ENCODE measurements around the gene CACNA1D.

CACNA1D gene

DNA sequence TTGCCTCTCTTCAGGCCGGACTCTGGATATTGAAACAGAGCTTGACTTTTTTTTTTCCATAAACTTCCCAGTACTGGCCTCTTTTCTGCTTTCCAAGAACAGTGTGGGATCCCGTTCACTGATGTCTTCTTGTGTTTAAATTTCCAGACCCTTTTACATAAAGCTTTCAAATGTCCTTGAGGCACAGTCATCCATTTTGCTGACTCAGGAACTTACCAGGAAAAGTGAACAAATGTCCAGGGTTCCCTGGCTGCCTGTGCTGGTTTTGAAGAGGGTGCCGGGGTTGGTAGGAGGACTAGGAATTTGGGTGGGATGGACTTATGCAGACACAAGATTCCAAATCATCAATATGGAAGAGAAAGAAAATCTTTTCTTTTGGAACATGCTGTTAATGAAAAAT is 283.7 kb downstream of the CACNA1D start:
- no peak for DNase-seq (ENCODE audit: low read depth in 2 of 2)

DNA sequence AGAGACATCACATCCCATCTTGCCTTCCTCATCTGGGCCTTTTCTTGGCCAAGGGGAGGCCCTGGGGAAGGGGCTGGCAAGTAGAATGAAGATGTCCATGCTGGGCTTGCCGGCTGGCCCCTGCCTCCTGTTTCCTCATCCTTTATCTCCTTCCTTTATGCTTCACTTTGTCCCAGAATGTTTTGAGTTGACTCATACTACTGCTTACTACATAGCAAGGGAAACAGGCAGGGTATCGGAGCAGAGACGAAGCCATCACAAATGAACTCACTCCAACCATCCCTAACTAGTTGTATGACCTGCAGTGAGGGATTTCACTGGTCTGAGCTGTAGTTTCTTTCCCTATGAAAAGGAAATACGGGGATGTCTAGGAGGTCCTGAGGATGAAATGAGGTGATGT is 285.8 kb downstream of the CACNA1D start:
- DNase-seq (ENCODE audit: low read depth in 2 of 2), result no peak

DNA sequence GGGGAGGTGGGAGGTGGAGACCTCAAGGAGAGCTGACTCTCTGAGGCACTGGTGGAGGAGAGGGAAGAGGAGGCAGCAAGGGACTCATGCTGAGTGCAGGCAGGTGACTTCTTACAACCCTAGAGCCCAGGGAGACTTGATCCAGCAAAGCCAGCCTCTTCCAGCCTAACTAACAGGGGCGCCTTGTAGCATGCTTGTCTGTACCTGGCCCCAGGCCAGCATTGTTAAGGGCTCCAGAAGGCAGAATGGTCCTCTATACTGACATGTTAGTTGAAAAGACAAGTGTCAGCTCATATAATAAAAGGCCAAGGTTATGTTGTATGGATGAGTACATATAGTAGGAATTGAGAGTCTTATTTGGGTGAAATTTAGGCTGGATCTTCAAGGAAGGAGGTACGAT is 286.4 kb downstream of the CACNA1D start:
- no peak for DNase-seq (ENCODE audit: low read depth in 2 of 2)

DNA sequence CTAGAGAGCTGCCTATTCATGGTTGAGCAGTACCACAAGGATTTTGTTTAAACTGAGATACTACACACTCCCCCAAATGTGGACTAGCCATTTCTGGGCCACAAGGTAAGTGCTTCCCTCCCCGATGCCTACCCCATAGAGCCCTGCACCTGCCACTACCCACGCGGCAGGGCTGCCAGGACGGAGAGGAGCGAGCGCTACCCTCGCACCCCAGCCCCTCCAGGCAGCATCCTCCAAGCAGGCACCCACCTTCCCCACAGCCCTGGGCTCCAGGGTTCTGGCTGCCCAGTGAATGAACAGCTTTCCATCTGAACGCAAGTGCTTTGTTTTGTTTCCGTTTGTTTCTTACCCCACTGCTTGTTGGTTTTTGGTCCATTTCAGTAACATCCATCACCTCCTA is 292.6 kb downstream of the CACNA1D start:
- no peak for DNase-seq (ENCODE audit: low read depth in 2 of 2)

DNA sequence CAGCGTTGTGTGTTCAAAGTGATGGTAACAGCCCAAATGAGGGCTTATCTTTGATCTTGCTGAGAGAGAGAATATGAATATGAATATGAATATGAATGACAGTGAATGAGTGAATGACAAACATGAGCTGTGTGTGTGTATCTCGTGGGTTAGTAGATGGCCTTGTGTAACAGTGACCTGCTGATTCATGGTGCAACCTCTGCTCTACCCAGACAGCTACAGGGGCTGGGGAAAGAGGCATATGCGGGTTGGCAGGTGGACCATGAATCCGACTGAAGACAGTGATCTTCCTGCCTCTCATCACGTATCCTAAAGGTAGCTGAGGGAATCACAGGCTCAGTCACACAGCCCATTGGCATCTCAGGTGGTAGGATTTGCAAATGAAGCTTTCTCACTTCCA is 293.6 kb downstream of the CACNA1D start:
- no peak for DNase-seq (ENCODE audit: low read depth in 2 of 2)

DNA sequence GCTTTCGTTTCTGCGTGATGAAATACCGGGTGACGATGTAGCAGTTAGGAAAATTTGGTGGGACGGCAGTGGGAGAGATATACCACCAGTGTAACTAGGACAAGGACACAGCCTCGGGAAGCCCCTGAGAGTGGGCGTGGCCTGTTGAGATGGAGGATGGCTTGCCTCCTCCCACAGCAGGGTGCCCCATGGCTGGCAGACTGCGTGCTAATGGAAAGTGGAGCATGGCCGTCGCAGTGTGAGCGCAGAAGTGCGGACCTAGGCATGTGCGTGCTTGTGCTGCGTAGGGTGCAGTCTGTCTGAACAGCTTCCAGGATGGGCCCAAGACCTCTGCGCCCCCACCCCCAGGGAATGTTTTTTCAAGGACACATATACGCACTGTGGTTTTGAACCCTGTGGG is 295.0 kb downstream of the CACNA1D start:
- DNase-seq (ENCODE audit: low read depth in 2 of 2), result no peak

DNA sequence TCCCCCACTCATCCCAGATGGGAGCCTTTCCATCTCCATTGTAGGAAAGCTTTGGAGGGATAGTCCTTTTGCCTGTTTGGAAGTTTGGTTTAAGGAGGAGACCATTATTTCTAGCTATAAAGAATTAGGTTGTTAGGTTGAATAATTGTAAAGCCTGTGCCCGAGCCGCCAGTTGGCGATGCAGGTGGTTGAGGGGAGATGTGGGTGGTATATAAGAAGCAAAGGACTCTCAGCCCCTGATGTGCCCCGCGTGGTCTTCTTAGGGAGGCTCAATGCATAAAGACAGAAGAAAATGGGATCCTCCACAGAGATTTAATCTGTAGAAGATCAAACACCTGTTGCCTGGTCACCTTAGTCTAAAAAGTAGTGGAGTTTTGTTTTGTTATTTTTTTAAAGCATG is 296.1 kb downstream of the CACNA1D start:
- DNase-seq (ENCODE audit: low read depth in 2 of 2), result no peak

DNA sequence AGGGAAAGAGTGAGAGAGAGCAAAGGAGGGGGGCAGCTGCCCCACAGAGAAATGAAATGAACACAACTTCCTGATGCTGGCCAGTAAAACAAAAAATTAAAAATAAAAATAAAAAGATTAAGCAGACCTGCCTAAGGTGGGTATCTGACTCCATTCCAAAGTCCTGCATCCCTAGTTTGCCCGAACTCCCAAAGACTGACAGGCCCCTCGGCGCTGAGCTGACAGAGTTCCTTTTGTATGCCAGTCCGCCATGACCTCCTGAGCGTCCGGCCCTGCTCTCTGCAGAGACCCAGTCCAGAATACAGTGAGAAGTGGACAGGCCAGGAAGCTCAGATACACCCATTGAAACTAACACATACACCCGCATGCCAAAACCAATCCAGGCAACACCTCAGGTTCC is 296.9 kb downstream of the CACNA1D start:
- no peak for DNase-seq (ENCODE audit: low read depth in 2 of 2)

DNA sequence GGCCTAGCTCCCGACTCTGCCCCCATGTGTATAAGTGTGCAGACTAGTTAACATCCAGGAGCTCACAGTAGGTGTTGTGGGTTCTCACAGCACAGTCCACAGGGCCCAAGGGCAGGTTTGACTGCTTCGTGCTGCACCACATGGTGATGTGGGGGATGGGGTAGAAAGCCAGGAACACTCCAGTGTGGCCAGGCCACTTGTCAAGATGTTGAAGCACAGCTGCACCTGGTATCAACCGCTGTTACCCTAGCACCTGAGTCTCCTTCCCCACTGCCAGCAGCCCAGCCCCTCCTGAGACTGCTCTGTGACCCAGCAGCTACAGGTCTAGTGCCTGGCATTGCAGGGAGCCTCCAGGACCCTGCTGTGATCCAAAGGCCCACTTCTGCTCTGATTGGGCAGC is 298.5 kb downstream of the CACNA1D start:
- DNase-seq (ENCODE audit: low read depth in 2 of 2), result no peak

DNA sequence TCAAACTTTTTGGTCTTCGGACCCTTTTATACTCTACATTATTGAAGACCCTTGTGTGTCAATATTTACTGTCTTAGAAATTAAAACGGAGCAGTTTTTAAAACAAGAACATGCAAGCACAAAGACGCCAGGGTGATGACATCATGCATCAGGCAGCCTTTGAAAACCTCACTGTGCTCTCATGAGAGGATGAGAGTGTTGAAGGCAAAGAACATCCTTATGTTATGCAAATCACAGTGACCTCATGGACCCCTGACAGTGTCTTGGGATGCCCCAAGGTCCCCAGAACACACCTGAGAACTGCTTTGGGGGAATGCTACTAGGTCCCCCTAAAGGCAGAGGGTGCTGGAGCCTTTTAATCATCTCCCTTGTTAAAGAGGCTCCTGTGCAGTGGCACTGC is 300.2 kb downstream of the CACNA1D start:
- no peak for DNase-seq (ENCODE audit: low read depth in 2 of 2)

DNA sequence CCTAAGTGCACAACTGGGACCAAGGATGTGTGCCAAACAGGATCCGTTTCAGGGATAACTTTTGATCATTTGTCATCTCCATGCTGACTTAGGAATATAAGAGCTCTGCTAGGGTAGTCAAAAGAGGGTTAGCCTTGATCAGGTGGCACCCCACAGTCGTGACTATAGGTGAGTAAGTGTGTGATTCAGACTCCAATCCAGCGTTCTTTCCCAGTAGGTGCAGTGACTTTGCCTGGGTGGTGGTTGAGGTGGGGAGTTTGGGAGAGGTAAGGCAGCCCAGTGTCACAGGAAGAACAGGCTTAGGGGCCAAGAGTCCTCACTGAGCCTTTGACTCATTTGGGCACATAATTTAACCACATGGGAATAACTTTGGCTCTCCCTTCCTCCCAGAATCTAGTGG is 300.8 kb downstream of the CACNA1D start:
- no peak for DNase-seq (ENCODE audit: low read depth in 2 of 2)

DNA sequence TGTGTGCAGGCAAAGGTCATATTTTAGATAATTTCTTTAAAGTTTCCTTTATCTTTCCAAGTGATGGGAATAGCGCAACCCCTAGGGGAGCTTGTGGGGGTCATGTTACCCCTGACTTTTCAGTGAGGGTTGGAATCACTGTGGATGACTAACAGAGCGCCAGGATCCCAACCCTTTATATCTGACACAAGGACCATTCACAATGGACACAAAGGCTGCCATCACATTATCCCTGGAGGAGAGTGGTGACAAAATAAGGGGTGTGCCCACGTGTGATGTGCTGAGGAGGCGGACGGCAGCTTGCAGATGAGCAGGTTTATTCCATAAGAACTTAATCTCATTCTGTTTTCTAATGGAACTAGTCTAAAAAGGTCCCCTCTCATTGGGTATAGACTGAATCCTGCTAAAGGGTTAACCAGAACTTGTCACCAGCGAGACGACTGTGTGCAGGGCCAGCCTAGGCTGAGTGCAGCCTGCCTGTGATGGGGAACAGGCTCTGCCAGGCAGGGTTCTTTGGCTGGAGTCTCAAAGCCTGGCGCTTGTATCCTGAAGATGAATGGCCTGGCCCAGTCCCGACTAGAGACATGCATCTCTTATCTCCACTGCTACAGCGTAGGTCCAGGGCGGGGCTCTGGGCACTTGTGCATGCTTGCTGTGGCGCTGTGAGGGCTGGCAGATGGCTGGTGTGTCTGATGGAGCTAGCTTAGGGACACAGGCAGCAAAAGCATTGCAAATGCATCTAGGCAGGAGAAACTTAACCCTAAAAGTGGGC is 301.6 kb downstream of the CACNA1D start:
- no peak for DNase-seq (ENCODE audit: low read depth in 2 of 2)

DNA sequence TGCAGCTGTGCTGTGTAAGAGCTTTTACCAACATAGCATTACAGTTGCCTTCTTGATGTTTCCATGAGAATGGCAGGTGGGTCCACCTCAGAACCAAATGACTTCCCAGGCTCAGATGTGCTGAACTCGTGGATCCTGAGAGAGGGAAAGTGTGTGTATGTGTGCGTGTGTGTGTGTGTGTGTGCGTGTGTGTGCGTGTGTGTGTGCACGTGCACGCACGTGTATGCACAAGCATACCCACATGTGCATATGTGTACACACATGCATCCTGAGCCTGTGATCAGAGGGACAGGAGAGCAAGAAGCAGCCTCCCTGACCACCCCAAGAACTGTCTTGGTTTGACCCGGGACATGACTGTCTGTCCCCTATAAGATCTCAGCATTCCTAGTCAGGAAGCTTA is 303.7 kb downstream of the CACNA1D start:
- DNase-seq (ENCODE audit: low read depth in 2 of 2), result no peak

DNA sequence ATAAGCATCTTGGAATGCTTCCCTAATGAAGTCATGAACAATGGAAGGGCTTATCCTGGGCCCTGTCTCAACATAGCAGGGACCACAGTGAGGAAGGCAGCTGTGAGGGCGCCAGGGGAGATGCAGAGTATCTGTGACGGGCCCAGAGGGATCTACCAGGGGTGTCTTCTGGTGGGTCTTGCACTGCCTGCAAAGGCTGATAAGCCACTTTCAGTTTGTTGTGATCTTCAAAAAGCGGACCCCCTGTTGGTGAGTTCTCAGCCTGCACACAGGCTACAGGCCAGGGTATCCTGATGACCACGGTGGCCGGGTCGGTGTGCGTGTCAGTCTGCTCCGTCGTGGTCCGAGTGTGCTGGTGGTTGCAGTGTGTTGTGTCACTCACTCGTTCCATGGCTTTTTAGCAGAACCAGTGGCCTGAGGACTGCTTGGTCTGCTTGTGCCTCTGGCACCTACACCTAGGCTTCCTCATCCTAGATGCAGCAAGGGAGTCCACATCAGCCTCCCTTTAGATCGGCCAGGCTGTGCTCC is 305.0 kb downstream of the CACNA1D start:
- no peak for DNase-seq (ENCODE audit: low read depth in 2 of 2)

DNA sequence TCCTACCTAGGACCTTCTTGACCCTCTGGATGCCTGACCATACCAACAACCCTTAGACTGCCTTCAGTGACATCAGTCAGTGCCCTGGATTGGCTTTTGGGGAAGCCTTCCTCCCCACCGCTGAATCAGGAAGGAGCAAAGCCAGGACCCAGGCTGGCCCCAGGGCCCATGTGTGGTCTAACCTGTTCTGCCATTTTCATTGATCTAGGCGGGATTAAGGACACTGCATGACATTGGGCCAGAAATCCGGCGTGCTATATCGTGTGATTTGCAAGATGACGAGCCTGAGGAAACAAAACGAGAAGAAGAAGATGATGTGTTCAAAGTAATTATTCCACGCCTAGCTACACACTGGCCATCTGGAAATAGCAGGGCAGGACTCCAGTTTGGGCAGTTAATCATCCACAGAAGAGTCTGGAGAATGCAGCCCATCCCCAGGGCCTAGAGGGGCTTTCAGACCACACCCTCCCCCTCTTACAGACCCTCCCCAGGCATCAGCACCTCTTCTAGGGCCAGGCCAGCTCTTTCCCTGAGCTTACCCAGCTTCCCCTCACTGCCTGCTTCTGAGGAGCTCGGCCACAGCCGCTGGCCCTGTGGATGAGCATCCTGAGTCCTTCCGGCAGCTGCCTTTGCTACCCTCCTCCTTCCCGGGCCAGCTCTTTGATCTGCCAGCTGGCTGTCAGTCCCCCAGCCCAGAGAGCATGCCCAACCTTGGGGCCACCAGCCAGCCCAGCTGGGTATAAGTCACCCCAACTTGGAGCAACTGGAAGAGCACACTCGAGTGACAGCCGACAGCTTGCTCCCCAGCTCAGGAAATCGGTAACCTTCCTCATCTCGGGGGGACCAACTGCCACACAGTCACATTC is 305.9 kb downstream of the CACNA1D start:
- DNase-seq (ENCODE audit: low read depth in 2 of 2), result no peak

DNA sequence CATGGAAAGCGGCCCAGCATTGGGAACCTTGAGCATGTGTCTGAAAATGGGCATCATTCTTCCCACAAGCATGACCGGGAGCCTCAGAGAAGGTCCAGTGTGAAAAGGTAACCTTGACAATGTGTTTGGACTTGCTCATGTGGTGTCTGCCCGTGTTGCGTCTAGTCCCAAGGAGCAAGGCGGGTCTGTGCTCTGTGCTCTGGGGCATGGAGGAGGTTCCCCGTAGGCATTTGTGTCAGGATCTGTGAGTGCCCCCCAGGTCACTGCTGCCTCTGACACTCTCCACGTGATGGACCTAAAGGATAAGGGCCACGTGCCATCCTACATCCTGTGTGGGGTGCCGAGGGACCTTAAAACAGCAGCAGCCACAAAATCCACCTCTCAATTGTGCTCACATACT is 306.9 kb downstream of the CACNA1D start:
- DNase-seq (ENCODE audit: low read depth in 2 of 2), result no peak

DNA sequence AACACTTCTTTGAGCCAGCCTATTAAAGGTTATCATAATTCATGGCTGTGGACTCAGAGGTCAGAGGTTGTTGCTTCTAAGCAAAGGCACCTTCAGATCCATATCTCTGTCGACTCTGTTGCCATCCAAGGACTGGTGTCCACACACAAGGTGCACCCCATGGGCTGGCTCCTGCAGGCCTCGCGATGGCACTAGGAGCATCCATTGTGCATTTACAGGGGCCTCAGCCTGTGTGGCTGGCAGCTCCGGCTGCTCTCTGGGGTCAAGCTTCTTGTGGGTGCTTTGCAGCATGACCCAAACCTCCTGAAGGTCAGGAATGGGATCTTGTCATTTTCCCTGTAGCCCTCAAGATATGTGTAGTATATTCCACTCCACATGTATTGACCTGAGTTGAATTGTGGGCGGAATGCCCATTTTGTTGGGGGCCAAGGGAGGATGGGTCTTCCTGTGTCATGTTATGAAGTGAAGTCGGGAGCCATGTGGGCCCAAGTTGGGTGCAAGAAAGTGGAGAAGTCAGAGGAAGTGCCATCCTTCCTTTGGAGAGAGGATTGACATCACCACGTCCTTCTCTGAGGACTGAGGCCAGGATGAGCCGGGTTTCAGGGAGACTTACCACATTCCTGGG is 308.0 kb downstream of the CACNA1D start:
- no peak for DNase-seq (ENCODE audit: low read depth in 2 of 2)

DNA sequence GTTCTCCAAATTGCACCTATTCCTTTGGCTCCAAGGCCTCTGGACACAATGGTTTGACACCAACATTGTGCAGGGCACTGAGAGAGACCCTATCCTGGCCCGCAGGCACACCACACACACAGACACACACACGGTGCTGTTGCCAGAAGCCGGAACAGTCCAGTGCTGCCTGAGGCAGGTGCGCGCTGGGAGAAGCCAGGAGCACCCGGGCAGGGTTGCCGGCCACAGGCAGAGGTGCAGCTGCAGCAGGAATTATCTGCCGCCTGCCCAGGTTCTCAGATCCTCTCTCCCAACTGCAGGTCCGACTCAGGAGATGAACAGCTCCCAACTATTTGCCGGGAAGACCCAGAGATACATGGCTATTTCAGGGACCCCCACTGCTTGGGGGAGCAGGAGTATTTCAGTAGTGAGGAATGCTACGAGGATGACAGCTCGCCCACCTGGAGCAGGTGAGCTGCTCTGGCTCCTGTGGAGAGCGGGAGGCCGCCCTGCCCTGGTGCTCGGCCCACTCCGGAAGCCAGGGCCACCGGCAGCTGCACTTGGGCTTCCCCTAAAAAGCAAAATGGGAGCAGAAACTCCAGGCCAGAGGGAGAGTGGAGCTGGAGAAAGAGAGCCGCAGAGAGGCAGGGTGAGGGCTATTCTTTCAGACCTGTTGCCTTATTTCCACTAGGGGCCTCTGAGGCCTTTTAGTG is 308.9 kb downstream of the CACNA1D start:
- no peak for DNase-seq (ENCODE audit: low read depth in 2 of 2)

DNA sequence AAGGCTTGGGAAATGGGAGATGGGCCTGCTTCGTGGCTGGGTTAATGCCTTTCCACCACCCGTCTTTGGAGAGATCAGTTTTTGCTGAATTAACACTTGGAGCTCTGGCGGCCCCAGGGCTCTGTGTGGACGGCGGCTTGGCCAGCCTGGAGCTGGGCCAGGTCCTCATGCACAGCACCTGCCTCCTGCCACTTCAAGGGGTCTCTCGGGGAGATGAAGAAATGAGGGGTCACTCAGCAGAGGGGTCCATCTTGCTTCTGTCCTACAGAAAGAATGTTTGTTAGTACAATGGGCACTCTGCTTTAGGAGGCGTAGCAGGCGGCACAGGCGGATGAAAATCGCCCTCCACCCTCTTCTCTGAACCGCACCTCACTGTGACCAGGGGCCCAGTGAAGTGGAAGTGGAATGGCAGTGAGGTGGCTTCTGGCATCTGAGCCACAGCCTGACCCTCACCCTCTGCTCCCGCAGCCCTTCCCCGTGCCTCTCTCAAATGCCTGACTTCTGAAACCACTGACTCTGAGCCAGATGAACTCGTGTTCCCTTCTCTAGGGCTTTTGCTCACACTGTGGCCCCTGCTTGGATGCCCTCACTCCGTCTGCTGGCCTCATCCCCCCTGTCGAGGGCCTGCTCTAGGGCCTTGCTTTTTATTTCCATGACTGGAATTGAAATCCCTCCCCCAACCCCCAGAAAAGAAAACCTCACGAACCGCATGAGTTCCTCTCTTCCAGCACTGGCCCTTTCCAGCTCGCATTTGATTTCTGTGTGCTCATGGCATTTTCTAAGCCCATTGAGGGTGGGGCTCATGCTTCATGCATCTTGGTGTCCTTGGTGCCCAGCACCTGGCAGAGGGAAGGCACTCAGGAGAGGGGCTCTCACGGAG is 309.6 kb downstream of the CACNA1D start:
- DNase-seq (ENCODE audit: low read depth in 2 of 2), result no peak

DNA sequence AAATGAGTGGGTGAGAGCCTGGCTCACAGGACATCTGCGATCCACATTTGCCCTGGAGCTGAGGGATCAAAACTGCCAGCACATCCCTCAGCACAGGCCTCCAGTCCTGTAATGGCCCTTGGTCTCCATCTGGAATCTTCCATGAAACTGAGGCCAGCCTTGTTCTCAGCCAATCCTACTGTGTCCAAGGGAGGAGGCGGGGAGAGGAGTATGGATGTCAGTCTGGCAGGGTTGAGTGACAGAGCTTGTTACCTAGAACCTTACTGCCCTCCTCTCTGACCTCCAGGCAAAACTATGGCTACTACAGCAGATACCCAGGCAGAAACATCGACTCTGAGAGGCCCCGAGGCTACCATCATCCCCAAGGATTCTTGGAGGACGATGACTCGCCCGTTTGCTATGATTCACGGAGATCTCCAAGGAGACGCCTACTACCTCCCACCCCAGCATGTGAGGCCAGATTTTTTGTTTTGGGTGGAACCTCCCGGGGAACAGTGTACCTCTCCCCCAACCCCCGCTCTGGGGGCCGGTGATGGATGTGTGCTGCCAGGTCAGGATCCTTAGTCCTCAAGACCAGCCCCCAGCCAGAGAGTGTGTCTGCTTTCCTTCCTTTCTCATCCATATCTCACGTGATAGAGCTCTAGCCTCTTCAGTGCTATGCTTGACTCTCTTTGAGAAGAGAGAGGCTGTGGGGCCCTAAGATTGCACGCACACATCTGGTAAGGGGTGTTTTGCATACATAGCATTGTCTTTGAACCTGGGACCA is 310.5 kb downstream of the CACNA1D start:
- DNase-seq (ENCODE audit: low read depth in 2 of 2), result no peak
